ENCODE results near the gene GJB6.
"Not testable (repeated sequence)": the region's sequence is repeated elsewhere in the genome, so short reads cannot be mapped to it uniquely, and the experiment has no call there.

The GJB6 gene

DNA sequence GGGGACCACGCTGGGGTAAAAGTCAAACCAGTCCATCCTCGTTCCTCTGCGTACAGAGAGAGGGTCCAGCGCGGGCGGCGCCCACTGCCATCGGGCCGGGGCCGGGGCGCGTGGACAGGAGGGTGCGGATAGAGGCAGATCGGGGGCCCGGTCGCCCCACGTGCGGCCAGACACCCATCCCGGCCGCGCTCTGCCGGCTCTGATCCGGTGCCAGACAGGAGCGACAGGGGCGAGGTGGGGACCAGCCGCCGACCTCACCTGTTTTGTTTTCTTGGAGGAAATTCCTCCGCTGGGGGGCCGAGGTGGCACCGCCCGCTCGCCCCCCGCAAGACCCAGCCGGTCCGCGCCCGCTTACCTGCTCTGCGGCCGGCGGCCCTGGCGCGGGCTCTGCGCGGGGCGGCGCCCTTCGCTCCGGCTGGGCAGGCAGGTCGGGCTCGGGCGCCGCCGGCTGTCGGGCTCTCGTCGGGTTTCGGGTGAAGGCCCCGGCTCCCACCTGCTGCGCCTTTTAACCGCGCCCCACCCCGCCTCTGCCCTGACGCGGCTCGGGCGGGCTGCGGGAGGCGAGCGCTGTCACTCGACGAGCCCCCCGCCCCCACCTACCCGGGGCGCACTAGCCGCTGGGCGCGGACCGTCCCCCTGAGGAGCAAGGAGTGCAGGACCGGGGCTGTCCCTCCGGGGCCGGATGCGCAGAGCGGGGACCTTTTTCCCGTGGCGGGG, at the start of gene GJB6:
Gene GJB6, minus strand, starts transcription at position 481 of the 717 bp plus-strand sequence. CDS start 8,839 bp downstream, outside the sequence.
- DNase-seq (ENCODE audit: low read depth): no peak

DNA sequence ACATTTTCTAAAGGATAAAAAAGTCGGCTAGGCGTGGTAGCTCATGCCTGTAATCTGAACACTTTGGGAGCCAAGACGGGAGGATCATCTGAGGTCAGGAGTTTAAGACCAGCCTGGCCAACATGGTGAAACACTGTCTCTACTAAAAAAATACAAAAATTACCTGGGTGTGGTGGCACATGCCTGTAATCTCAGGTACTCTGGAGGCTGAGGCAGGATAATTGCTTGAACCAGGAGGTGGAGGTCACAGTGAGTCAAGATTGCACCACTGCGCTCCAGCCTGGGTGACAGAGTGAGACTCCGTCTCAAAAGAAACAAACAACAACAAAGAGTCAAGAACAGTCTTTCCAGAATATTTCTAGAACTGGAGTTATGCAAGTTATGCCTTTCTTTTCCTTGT, 44.8 kb upstream of the GJB6 start:
- DNase-seq (ENCODE audit: low read depth): not testable (repeated sequence)

DNA sequence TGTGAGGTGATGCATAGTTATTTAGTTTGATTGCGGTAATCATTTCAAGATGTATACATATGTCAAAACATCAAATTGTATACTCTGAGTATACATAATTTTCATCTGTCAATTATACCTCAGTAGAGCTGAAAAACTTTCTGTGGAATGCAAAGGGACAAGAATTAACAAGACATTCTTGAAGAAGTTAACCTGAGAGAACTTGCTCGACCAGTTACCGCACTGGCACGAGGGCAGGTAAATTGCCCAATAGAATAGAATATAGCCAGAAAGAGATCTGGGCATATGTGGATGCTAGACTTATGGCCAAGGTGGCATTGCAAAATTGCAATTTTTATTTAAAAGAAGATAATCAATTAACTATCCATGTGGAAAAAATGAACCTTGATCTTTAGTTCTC, 42.3 kb upstream of the GJB6 start:
- DNase-seq (ENCODE audit: low read depth): no peak

DNA sequence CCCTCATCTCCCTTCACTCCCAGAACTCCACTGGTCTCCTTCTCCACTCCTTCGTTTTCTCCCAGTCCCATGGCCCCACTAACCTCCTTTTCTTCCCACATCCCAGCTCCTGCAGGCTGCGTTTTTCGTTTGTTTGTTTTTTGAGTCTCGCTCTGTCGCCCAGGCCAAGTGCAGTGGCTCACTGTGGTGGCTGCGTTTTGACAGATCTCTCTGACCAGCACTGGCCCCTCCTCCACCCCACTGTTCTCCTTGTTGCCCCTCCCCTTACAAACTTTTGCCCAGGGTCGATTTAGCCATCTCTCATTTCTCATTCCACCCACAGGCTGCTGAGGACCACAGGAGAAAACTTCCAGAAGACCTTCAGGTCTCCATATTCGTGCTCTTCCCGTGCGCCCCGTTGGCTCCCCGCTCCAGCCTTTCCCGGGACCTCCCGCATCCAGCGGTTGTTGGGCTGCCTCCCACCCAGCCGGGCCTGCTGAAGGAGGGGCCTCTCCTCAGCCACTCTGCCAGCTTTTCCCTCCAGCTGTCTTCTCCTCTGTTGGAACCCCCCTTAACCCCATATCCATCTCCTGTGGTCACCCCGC, 40.6 kb upstream of the GJB6 start:
- no peak for DNase-seq (ENCODE audit: low read depth)

DNA sequence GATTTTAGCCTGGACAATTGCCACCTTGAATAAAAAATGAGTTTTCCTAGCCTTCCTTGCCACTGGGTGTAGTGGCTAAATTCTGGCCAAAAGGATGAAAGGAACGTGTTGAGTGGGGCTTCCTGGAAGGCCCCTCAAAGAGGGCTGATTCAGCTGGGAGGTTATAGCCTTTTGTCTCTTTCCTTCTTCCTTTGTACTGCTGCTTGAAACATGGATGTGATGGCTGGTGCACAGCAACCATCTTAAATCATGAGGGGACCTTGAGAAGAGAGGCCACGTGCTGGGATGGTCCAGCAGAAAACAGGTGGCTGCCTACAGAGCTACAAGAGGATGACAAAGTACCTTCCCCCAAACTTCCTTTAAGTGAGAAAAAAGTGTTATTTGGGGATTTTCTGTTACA, 40.0 kb upstream of the GJB6 start:
- no peak for DNase-seq (ENCODE audit: low read depth)

DNA sequence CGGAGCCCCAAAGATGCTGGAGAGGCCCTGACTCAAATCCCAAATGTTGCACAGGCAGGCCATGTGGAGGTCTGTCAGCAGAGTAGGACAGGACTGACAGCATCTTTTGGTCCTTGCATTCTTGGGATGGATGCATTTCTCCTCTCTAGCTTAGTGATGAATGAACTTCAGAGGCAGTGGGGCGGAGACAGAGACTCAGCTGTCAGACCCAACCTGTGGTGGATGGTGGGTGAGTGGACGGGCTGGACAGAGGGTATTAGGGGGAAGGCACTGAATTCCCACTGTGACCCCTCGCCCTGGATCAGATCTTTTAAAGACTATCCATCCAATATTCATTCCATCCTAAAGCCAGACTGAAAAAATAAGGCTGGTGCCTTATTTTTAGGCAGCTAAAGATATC, 39.3 kb upstream of the GJB6 start:
- no peak for DNase-seq (ENCODE audit: low read depth)

DNA sequence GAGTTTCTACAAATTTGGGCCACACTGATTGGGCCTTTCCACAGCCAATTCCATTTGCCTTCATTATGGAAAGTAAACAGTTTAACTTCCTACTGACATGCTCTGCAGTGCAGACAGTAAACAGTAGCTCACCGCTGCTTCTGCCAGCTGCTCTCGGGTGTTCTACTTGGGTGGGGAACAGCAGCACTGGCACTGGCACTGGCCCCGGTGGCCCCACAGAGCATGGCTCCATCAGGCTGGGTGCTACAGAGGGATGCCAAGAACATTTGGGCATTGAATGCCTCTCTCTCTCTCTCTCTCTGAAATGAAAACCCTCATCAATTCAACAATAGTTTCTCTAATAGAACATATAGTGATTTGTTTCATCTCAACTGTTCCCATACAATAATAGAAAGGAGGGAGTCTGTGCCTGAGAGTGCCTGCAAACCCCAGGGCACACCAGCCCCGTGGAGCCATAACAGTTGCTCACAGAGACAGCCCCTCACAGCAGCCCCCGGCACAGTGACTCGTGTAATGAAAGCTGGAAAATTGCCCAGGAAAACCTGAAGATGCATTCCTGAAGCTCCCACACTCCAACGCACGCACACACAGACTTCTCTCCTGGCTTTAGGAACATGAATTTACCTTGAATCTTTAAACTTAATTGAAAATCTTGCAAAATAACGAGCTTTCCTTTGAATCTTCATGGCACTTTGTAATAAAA, 38.2 kb upstream of the GJB6 start:
- no peak for DNase-seq (ENCODE audit: low read depth)

DNA sequence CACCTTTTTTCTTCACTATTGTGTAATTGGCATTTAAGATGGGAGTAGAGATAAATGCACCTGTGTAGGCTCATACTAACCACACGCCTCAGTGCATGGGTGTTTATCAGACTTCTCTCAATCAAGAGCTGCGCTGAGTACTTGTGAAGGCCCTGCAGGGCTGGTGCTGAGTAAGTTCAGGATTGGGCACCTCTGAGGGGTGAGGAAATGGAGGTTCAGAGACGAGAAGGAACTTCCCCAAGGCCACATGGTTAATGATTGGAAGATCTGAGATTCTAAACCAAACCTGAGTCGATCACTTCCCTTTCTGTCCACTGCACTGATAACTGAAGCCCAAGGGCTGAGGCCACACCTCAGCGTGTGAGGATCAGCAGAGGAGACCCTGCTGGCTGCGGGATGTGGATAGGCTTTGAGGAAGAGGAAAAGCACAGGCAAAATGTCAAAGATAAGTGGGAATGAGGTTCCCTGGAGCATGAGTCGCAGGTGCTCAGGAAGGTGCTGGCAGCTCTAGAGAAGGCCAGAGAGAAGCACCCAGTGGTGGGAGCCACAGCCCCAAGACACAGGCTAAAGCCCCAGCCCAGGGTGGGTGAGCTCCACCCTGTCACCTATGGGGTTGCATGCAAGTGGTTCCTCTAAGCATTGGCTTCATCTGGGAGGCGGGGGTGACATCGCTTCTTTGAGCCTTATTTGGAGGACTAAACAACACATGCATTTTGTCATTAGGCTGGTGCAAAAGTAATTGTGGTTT, 32.3 kb upstream of the GJB6 start:
- DNase-seq (ENCODE audit: low read depth): no peak

DNA sequence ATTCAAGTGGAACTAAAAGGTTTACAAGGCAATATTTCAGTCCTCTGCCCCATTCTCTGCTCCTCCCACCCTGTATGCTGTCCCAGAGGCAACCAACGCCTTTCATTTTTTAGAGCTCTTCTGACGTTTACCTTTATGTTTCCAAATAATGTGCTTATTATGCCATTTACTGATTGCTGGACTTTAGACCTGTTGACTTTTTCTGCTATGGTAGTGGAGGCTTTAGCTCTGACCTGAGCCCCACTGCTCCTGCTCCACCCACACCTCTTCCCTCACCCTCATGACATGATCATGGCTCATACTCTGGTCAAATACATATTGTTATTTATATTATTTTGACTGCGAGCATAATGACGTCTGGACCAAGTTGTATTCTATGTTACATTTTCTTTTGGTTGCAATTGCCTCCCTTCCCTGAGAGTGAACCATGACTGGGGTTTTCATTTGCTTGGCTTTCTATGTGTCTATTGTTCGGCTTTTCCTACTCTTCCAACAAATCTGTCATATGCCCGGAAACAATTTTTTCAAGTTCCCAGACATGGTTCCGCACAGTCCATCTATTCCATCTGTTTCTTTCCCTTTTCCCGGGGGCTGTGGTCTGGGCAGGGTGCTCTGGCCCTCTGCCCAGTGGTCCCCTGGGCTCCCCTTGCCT, 31.4 kb upstream of the GJB6 start:
- no peak for DNase-seq (ENCODE audit: low read depth)

DNA sequence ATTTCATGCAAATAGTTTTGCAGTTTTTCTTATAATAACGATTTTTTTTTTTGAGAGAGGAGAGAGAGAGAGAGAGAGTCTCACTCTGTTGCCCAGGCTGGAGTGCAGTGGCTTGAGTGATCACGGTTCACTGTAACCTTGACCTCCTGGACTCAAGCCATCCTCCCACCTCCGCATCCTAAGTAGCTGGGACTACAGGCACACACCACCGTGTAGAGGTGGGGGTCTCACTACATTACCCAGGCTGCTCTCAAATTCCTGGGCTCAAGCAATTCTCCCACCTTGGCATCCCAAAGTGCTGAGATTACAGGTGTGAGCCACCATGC, 26.8 kb upstream of the GJB6 start:
- DNase-seq (ENCODE audit: low read depth): no peak

DNA sequence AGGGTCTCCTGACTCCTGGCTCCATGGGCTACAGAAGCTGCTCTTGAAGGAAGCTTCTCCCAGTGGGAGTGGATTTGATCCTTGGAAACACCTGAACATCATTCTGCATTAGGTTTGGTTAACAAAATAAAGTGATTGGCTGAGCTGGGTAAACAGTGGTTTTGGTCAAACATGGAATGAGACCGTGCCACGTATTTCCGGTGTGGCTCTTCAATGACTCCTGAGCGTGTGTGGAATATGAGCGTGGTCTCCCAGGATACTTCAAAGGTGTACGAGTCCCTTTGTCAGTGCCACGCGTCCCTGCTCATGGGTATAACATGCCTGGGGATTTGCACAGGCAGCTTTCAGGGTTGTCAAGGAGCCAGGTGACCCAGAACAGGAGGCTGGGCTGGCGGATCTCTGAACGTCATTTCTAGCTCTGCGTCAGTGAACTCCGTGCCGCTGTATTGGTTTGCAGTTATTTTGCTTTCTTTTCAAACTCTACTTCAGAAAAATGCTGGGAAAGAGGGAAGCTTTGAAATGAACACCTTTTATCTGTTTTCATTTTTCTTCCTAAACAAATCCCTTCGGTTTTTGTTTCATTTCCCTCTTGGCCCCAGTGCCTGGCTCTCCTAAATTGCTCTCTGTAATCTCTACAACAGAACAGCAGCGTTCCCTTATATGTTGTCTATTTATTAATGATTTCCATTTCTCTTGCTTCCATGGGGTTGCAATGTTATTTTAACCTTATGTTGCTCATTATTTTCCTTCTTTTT, 26.3 kb upstream of the GJB6 start:
- DNase-seq (ENCODE audit: low read depth): peak; percentile 5

DNA sequence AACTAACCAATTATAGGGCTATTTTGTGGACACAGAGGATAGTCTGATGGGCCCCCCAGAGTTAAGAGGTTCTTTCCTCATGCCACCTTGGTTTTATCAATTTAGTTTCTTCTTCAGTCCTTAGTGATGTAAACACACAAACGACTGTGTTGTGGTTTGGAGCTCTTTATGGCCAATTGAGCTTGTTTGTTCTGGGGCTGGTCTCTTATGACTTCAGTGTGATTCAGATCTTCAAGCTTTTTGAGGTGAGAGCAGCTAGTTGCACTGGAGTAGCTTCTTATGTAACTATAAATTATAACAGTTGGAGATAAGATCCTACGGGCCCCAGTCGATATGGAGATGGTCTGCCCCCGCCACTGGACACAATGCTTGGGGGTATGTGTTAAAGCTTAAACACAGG, 22.0 kb upstream of the GJB6 start:
- DNase-seq (ENCODE audit: low read depth): no peak

DNA sequence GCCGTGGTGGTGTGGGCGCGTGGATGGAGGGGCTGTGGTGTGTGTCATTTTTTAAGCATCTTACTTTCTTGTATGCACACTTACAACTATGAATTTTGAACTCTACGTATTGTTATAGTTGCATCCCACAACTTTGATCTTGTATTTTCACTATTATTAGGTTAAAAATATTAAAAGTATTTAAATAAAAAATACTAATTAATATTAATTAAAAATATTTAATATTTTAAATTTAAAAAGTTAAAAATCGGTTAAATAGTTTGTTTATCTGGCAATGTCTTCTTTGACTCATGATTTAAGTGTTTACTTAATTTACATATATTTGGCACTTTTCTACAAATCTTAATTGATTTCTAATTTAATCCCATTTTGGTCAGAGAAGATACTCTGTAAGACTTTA, 17.8 kb upstream of the GJB6 start:
- no peak for DNase-seq (ENCODE audit: low read depth)

DNA sequence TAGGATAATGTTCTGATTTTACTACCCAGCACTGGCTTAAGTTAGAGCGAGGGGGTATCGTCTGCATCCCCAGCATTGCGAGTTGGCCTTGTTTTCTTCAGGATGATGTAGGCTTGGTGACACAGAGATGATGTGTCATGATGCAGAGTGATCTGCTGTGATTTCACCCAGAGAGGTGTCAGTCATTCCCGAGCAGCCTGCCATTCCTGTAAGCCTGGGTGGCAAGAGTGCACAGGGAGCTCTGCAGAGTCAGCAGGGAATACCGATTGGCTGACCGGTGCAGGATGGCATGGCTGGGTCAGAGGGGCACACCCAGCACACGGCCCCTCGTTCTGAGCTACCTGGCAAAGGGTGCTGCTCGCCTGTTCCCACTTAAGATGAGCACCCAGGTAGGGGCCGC, 15.8 kb upstream of the GJB6 start:
- no peak for DNase-seq (ENCODE audit: low read depth)

DNA sequence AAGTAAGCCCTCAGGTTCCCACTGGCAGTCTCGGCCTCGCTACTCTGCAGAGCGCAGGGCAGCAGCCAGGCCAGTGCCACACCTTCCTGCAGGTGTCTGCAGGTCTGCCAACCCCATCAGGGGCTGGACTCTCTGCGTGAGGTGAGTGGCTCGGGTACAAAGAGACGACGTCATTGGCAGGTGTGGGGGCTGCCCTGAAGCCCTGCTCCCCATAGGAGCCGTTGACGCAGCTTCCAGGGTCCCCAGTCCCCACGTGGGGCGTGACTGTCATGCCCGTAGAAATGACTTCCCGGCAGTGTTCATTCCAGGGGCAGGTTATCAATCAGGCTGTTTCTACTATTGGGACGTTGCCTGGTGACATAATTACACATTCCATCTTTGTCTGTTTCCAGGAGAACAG, 15.3 kb upstream of the GJB6 start:
- no peak for DNase-seq (ENCODE audit: low read depth)

DNA sequence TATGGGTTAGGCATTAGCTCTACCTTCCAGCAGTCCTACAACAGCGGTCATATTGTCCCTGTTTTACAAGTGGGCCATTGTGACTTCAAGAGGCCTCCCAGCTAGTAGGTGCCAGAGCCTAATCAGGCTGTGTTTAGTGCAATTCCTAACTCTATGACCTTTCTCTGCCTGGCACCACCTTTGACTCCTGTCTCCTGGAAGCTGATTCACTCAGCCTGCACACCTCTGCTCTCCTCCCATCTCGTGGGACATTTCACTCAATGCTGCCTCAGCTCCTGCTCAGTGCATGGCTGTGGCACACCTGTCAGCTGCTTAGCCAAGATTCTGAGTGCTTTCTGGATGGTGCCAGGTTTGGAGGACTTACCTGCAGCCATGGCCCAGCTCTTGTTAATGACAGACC, 9.5 kb upstream of the GJB6 start:
- DNase-seq (ENCODE audit: low read depth): no peak

DNA sequence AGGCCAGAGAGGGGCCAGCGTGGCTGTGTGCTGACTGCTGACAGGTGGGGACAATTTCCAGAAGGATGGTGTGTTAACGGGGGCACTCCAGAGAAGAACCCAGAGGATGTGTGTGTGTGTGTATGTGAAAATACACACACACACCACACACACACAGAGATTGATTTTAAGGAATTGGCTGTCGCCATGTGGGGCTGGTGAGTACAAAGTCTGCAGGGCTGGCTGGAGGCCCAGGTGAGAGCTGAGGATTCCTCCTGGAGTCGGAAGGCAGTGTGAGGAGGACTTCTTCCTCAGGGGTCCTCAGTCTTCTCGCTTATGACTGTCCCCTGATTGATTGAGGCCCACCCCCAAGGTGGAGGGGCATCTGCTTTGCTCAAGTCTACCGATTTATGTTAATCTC, 7.6 kb upstream of the GJB6 start:
- DNase-seq (ENCODE audit: low read depth): no peak

DNA sequence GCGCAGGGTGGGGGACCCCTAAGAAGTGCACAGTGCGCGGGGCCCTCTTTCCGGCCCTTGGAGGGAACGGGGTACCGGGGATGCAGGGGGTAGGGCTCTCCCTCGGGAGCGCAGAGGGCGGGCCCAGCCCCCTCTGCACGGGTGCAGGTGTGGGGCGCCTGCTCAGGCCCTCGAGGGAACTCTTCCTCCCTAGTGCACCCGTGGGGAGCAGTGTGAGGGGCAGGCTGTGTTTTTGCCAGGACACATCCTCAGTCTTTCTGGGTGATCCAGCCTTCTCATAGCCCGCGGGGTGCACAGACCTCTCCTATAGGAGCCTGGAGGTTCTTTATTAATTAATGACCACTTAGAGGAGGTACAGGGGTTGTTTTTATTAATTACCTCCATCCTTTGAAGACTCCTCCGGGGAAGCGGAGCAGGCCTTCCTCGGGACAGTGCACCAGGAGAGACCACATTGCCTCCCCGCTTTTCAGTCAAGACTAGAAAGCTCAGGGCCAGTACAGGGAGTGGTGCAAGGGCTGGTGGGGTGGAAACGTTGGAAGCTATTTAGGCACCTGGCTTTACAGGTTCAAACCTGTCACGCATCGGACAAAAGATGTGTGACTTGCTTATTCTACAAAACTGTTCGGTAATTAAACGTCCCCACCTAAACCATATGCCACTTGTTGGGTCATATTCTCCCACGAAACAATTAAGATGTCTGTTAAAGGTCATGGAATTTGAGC, 598 bp upstream of the GJB6 start:
- no peak for DNase-seq (ENCODE audit: low read depth)

DNA sequence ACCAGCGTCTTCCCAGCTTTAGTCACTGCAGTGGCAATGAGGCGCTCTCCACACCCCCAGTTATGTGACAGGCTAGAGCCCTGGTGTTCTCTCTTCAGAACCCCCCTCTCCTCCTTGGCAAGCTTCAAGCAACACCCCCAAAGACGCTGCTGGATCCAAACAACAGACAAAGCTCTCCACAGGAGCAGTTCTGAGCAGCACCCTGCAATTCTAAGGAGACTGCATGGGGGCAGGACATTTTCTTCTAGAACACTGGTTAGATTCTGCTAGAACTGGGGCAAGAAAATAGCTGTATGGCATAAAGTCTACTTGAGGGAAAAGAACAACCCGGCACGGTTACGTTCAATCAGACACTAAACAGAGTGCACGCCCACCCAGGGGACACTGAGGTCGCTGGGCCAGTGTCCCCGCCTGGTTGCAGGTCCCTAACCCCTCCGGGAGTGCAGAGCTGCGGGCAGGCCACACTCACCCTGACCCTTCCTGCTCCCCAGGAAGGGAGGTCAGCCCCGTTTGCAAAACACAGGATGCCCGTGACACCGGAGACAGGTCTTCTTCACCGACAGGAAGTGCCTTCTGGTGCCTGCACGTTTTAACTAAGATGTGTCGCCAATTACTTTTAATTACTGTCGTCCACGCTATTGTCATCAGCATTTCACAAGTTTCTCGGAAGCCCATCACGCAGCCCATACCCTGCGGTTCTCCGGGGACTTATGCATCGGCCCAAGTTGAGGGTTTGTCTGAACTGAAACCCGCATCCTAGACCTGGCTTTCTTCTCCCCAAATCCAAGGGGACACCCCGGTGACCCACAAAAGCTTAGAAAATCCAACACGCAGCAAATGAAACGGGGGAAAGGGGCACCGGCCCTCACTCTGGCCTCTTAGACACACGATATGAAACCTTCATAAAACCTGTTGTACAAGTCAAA, 943 bp downstream of the GJB6 start:
- no peak for DNase-seq (ENCODE audit: low read depth)

DNA sequence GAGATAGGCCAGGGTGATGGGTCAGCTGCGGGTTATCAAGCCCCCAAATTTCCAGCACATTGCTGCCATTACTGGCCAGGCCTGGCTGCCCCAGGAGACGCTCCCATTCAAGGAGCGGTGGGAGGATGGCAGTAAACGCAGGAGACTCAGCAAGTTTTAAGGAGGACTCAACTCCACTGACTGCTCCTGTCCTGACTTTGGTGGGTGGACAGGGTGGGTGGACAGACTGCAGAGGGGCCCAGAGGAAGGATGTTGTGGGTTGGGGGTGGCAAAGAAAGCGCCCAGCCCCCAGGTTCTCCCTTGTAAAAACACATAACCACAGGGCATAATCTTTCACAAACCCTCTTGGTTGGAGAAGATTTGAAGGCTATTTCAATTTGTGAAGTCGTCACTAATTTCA, 4.4 kb downstream of the GJB6 start:
- no peak for DNase-seq (ENCODE audit: low read depth)
